RWPE2 (cell line): ENCODE measurements around the gene NOL8.

Experiments
- ATAC-seq: fragments of 200-7000 bp; cut with Tn5 transposase; 3 replicates; pipeline ENCODE4 v1.9.1; 2021; ENCODE audit warnings: low read depth
- DNase-seq: peaks from one replicate; pipeline ENCODE4 v3.0.0-alpha.2; 2020; ENCODE audit warnings: low spot score
- H3K27ac ChIP-seq: fragments of 450-650 bp; 2 replicates; pipeline ENCODE4 v1.5.1; 2017; ENCODE audit warnings: mild to moderate bottlenecking; ENCODE audit not compliant: poor library complexity, severe bottlenecking
- H3K27me3 ChIP-seq: fragments of 250-450 bp; sonication (Bioruptor Pico); 2 replicates; pipeline ENCODE4 v1.5.1; 2021; ENCODE audit warnings: mild to moderate bottlenecking, moderate library complexity; ENCODE audit not compliant: insufficient read depth, poor library complexity, severe bottlenecking
- H3K36me3 ChIP-seq: fragments of 250-450 bp; sonication (Bioruptor Pico); 2 replicates; pipeline ENCODE4 v1.5.1; 2020; ENCODE audit warnings: low read depth, mild to moderate bottlenecking, moderate library complexity
- H3K4me1 ChIP-seq: fragments of 250-450 bp; sonication (Bioruptor Pico); 2 replicates; pipeline ENCODE4 v1.5.1; 2021; ENCODE audit warnings: mild to moderate bottlenecking, moderate library complexity; ENCODE audit not compliant: insufficient read depth, poor library complexity, severe bottlenecking
- H3K4me3 ChIP-seq: fragments of 250-450 bp; sonication (Bioruptor Pico); 2 replicates; pipeline ENCODE4 v1.5.1; 2021; ENCODE audit warnings: mild to moderate bottlenecking, moderate library complexity; ENCODE audit not compliant: severe bottlenecking
- H3K9me3 ChIP-seq: fragments of 250-450 bp; sonication (Bioruptor Pico); 2 replicates; pipeline ENCODE4 v1.5.1; 2021; ENCODE audit warnings: mild to moderate bottlenecking, moderate library complexity; ENCODE audit not compliant: severe bottlenecking
- CTCF ChIP-seq: fragments of 450-650 bp; IDR thresholded peaks from one replicate; pipeline ENCODE4 v1.5.1; 2017; ENCODE audit warnings: mild to moderate bottlenecking, moderate library complexity; ENCODE audit not compliant: poor library complexity, severe bottlenecking

The NOL8 gene

GRCh38 chr9:92328225-92328624 is 3.1 kb upstream of the NOL8 start:
- no peaks in the 10 kb centered on the region for H3K27me3 ChIP-seq
- no peak for DNase-seq
- H3K4me1 ChIP-seq: peaks cover 18% of the 10 kb centered on the region
- TF ChIP-seq CTCF: peak; percentile 60
- no peaks in the 10 kb centered on the region for H3K9me3 ChIP-seq
- no peak overlapping the region for H3K4me3 ChIP-seq
- ATAC-seq: no peak; the same call in 2 of the 3 replicates
- H3K27ac ChIP-seq: peak overlapping the region; percentile 9
- H3K36me3 ChIP-seq: peaks cover 6% of the 10 kb centered on the region

- no peak for DNase-seq
- peaks cover 18% of the 10 kb centered on the region for H3K4me1 ChIP-seq
- H3K27ac ChIP-seq: peak overlapping the region; percentile 9
- TF ChIP-seq CTCF: no peak
- no peaks in the 10 kb centered on the region for H3K9me3 ChIP-seq
- peaks cover 15% of the 10 kb centered on the region for H3K36me3 ChIP-seq
- no peaks in the 10 kb centered on the region for H3K27me3 ChIP-seq
- 0 out of 3 replicates have a peak, but pooled peaks have one; percentile 3 for ATAC-seq
- no peak overlapping the region for H3K4me3 ChIP-seq
These were observed 2.2 kb upstream of the NOL8 start for GRCh38 chr9:92327283-92327850.

GRCh38 chr9:92325991-92326500 is 896 bp upstream of the NOL8 start:
- peaks cover 18% of the 10 kb centered on the region for H3K4me1 ChIP-seq
- no peak for DNase-seq
- no peaks in the 10 kb centered on the region for H3K9me3 ChIP-seq
- peak; percentile 14 for ATAC-seq
- peak overlapping the region; percentile 73 for H3K27ac ChIP-seq
- peak overlapping the region; percentile 70 for H3K4me3 ChIP-seq
- no peaks in the 10 kb centered on the region for H3K27me3 ChIP-seq
- TF ChIP-seq CTCF: no peak
- peaks cover 28% of the 10 kb centered on the region for H3K36me3 ChIP-seq

GRCh38 chr9:92324889-92325268 is 271 bp downstream of the NOL8 start:
- H3K9me3 ChIP-seq: no peaks in the 10 kb centered on the region
- no peaks in the 10 kb centered on the region for H3K27me3 ChIP-seq
- DNase-seq: no peak
- peaks cover 18% of the 10 kb centered on the region for H3K4me1 ChIP-seq
- no peak for TF ChIP-seq CTCF
- peak overlapping the region; percentile 70 for H3K4me3 ChIP-seq
- peak overlapping the region; percentile 73 for H3K27ac ChIP-seq
- peak; percentile 38 for ATAC-seq
- peaks cover 38% of the 10 kb centered on the region for H3K36me3 ChIP-seq

GRCh38 chr9:92324431-92324830 is 719 bp downstream of the NOL8 start:
- H3K4me1 ChIP-seq: peaks cover 18% of the 10 kb centered on the region
- no peaks in the 10 kb centered on the region for H3K9me3 ChIP-seq
- ATAC-seq (no peak), DNase-seq (no peak)
- H3K4me3 ChIP-seq: peak overlapping the region; percentile 70
- peak overlapping the region; percentile 73 for H3K27ac ChIP-seq
- no peak for TF ChIP-seq CTCF
- peaks cover 43% of the 10 kb centered on the region for H3K36me3 ChIP-seq
- no peaks in the 10 kb centered on the region for H3K27me3 ChIP-seq
